Common myeloid progenitor, CD34-positive (primary cell): ENCODE measurements around the gene EXOC3L4. TPM values are rescaled to one million over a fixed set of nuclear protein-coding genes. Genes with fewer than 3 reads are reported as not detected.
A peak's percentile ranks its signal among the peaks of the same experiment; 100 is the strongest.
"Not testable (repeated sequence)": the region's sequence is repeated elsewhere in the genome, so short reads cannot be mapped to it uniquely, and the experiment has no call there.

Source experiments
- CTCF ChIA-PET: fragments of 350-600 bp; sonication (Branson Sonifier 250); formaldehyde crosslinking; loops from one replicate; lab custom pipeline; 2021; ENCODE audit warnings: antibody characterized with exemption; lab: Charles Lee
- POLR2A ChIA-PET: fragments of 350-600 bp; sonication (Branson Sonifier 250); formaldehyde crosslinking; loops from one replicate; lab custom pipeline; 2021; ENCODE audit warnings: antibody characterized with exemption; lab: Charles Lee
- DNase-seq, 3 donors: peaks; one replicate each; pipeline versions ENCODE4 v3.0.0 to v3.0.0-alpha.2; 2013
- H3K27ac ChIP-seq, 2 experiments: 1 replicate in 1 of 2; 2 replicates in 1 of 2; pipeline ENCODE4 v1.7.0; 2013; ENCODE audit warnings: inconsistent platforms in 2 of 2, low read length in 2 of 2, mild to moderate bottlenecking in 2 of 2, low read depth in 1 of 2, moderate library complexity in 1 of 2; ENCODE audit not compliant: severe bottlenecking in 2 of 2, insufficient read depth in 1 of 2, poor library complexity in 1 of 2
- H3K27me3 ChIP-seq, 5 experiments: replicated peaks in 2 of 5; 1 replicate in 3 of 5; 2 replicates in 2 of 5; pipeline versions ENCODE4 v1.6.1 to v1.7.0; 2013; ENCODE audit warnings: low read length in 4 of 5, mild to moderate bottlenecking in 2 of 5, moderate library complexity in 2 of 5, inconsistent platforms in 1 of 5; ENCODE audit not compliant: insufficient read depth in 5 of 5, control insufficient read depth in 4 of 5
- H3K36me3 ChIP-seq, 4 experiments: 1 replicate in 2 of 4; 2 replicates in 2 of 4; pipeline versions ENCODE4 v1.6.1 to v1.7.0; 2013; ENCODE audit warnings: low read length in 3 of 4, control low read depth in 1 of 4, mild to moderate bottlenecking in 1 of 4; ENCODE audit not compliant: control insufficient read depth in 4 of 4, insufficient read depth in 4 of 4
- H3K4me1 ChIP-seq, 4 experiments: 1 replicate in 3 of 4; 2 replicates in 1 of 4; pipeline versions ENCODE4 v1.6.1 to v1.7.1; 2013; ENCODE audit warnings: low read length in 3 of 4, mild to moderate bottlenecking in 3 of 4, control low read depth in 1 of 4, inconsistent platforms in 1 of 4, moderate library complexity in 1 of 4; ENCODE audit not compliant: control insufficient read depth in 4 of 4, insufficient read depth in 4 of 4; ENCODE audit errors: control extremely low read depth in 1 of 4
- H3K4me3 ChIP-seq, 7 experiments: 1 replicate in 4 of 7; 2 replicates in 3 of 7; pipeline versions ENCODE4 v1.5.1 to v1.7.0; 2013; ENCODE audit warnings: mild to moderate bottlenecking in 7 of 7, low read length in 6 of 7, moderate library complexity in 6 of 7, inconsistent platforms in 2 of 7, low read depth in 2 of 7, control low read depth in 1 of 7; ENCODE audit not compliant: insufficient read depth in 4 of 7, control insufficient read depth in 1 of 7; ENCODE audit errors: extremely low read depth in 1 of 7
- H3K9me3 ChIP-seq, 5 experiments: 1 replicate in 4 of 5; 2 replicates in 1 of 5; pipeline versions ENCODE4 v1.6.1 to v1.7.1; 2013; ENCODE audit warnings: low read length in 4 of 5, mild to moderate bottlenecking in 2 of 5, inconsistent platforms in 1 of 5, low read depth in 1 of 5, moderate library complexity in 1 of 5; ENCODE audit not compliant: control insufficient read depth in 4 of 5, insufficient read depth in 2 of 5; ENCODE audit errors: control extremely low read depth in 1 of 5
- WGBS: methylation state at CpG from one replicate; pipeline ENCODE4 v1.1.5; 2013; ENCODE audit not compliant: insufficient coverage; 5-methylcytosine and 5-hydroxymethylcytosine counted together
- polyA plus RNA-seq: library from polyadenylated mRNA; unstranded; fragments of 120-200 nt; gene quantifications from one replicate; pipeline ENCODE4 v1.2.1, GENCODE V29; 2013

Gene EXOC3L4
- 0.42 TPM for polyA plus RNA-seq

DNA sequence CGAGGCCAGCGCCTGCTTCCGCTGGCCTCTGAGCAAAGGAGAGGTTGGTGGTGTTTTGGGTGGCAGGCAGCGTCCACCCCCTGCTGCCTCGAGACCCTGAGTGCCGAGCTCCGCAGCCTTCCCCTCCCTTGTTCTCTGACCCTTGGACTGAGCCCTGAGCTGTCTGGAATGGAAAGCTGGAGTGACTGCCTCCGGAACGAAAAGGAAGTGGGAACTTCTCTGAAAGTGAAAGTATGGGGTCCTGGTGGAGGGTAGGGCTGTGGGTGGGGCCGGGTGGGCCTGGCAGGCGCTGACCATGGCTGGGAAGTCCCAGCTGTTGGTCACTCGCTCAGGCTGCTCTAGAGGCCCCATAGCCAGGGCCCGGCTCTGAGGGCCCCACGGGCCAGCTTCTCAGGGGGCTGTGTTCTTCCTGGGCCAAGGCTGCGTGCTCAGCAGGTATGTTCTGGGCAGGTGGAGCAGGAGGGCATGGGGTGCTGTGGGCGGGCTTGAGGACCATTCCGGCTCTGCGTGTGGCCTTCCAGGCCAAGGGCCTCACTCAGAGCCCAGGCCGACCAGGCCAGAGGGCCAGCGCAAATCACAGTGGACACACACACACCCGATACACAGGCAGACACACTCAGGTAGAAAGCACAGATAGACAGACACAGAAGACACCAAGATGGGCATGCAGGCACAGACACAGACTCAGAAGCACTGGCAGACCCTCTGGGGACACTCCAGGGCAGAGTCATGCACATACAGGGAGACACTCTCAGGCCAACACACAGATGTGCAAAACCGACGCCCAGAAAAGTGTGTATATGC, at the start of gene EXOC3L4:
EXOC3L4 (plus strand) TSS at position 320 of the 804 bp plus-strand sequence. CDS start 5,495 bp downstream, outside the sequence.
- CTCF ChIA-PET: interaction anchor here (0.6 to 12.2 kb wide), 6 partner anchors 8 to 399 kb away, joined by 3 to 179 read pairs (median 4); no protein-coding TSS in a partner anchor
- no peak within 1 kb of the TSS for H3K27ac ChIP-seq
- no peaks in the 10 kb centered on the region for H3K36me3 ChIP-seq
- WGBS: 86% methylated on average over 16 of the region's 23 CpGs
- peaks cover 0 to 20% (median 16%) of the 10 kb centered on the region in 4 experiments for H3K4me1 ChIP-seq
- peak within 1 kb of the TSS in 1 of 7 experiments; percentile 23 for H3K4me3 ChIP-seq
- H3K9me3 ChIP-seq: no peaks in the 10 kb centered on the region
- no peak for DNase-seq
- POLR2A ChIA-PET: interaction anchor here (1.0 kb wide), 1 partner anchor 242 kb away, joined by 8 read pairs; no protein-coding TSS in a partner anchor
- peaks cover 0 to 11% (median 0%) of the 10 kb centered on the region in 5 experiments for H3K27me3 ChIP-seq

DNA sequence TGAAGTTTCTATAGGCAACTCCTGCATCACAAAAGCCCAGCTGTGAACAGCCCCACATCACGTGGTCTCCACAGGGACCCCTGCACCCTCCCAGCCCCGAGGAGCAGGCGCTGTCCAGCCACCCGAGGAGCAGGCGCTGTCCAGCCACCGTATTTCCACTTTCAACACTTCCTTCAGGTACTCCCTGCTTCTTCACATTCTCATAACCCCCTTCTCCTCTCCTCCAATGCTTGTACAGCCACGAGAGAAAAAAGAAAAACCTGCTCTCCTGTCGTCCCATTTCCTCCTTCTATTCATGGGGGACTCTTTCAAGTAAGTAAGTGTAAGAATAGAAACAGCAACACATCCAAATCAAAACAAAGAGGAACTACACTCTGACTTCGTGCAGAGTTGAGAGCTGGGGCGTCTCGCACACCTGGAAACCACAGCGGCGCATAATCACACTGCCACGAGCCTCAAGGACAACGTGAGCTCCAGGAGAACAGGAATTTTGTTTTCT, 49.1 kb upstream of the EXOC3L4 start:
- CTCF ChIA-PET: no interaction called here
- peak overlapping the region in 4 of 7 experiments; percentile 1 to 52 (median 25) for H3K4me3 ChIP-seq

DNA sequence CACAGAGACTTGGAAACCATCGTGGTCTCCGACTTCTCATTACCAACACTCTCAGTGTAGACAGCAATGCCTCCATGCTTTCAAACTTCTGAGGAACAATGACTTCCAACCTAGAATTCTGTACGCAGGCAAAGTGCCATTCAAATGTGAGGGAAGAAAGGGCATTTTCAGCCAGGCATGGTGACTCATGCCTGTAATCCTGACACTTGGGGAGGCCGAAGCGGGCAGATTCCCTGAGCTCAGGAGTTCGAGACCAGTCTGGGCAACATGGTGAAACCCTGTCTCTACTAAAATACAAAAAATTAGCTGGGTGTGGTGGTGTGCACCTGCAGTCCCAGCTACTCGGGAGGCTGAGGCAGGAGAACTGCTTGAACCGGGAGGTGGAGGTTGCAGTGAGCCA, 47.1 kb upstream of the EXOC3L4 start:
- 99% methylated on average over 6 of the region's 8 CpGs for WGBS
- POLR2A ChIA-PET, CTCF ChIA-PET: not testable (repeated sequence)

More for the DNA sequence above, 49.1 kb upstream of the EXOC3L4 start:
- peaks cover 0 to 6% (median 0%) of the 10 kb centered on the region in 4 experiments for H3K36me3 ChIP-seq
- WGBS: 3% methylated on average over 12 of the region's 15 CpGs
- peaks cover 2 to 10% (median 7%) of the 10 kb centered on the region in 4 experiments for H3K4me1 ChIP-seq
- DNase-seq: peak in 2 of 3 donors; percentile 32 to 48
- peaks cover 0 to 4% (median 0%) of the 10 kb centered on the region in 5 experiments for H3K27me3 ChIP-seq
- H3K27ac ChIP-seq: no peak overlapping the region
- POLR2A ChIA-PET: interaction anchor here (0.8 kb wide), 1 partner anchor 351 kb away, joined by 3 read pairs; no protein-coding TSS in a partner anchor
- H3K9me3 ChIP-seq: peaks cover 0 to 6% (median 3%) of the 10 kb centered on the region in 5 experiments

DNA sequence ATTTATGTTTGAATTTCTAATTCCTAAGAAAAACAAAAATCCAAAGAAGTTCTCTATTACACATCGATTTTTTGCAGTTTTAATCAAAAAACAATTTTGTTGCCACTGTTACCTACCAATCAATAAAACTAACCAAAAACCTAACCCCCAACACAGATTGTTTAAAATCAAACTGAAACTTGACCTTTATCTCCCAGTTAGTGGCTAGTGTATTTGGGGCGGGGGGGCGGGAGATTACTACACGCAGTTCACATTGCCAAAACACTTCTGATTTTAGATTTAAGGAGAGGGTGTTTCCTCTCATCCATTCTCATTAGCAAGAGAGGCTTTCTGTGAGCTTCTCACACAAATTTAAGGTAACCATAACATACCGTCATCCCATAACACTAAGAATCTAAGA, 43.6 kb upstream of the EXOC3L4 start:
- Histone ChIP-seq H3K27me3 (no peaks in the 10 kb centered on the region), H3K36me3 (no peaks in the 10 kb centered on the region), H3K9me3 (no peaks in the 10 kb centered on the region), H3K4me3 (no peak overlapping the region), H3K4me1 (peaks cover 0 to 13% (median 3%) of the 10 kb centered on the region in 4 experiments), H3K27ac (no peak overlapping the region)
- DNase-seq: no peak
- WGBS: 100% methylated on average over 1 of the region's 5 CpGs
- CTCF ChIA-PET: interaction anchor here (0.6 kb wide), 1 partner anchor 354 kb away, joined by 3 read pairs; no protein-coding TSS in a partner anchor
- POLR2A ChIA-PET: no interaction called here

More for the DNA sequence above, 47.1 kb upstream of the EXOC3L4 start:
- H3K4me3 ChIP-seq, H3K27ac ChIP-seq, H3K27me3 ChIP-seq, DNase-seq, H3K9me3 ChIP-seq, H3K36me3 ChIP-seq: not testable (repeated sequence)
- H3K4me1 ChIP-seq: peaks cover 2 to 10% (median 7%) of the 10 kb centered on the region in 4 experiments

DNA sequence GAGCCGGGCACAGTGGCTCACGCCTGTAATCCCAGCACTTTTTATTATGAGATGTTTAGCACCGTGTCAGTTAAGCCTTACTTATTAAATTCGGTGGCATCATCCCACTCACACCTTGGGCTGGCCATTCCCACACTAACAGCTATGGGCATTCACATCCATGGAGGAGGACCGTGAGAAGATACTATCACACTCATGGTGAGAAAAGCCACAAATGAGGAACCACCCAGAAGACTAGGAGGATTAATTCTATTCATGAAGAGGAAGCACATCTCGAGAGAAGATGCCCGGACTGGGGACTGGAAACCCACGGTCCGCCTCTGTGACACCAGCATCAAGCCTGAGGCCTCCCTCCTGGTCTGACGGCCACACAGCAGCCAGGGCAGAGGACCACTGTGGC, 42.1 kb upstream of the EXOC3L4 start:
- CTCF ChIA-PET: interaction anchor here (0.9 to 1.2 kb wide), 3 partner anchors 12 to 18 kb away, joined by 3 read pairs; no protein-coding TSS in a partner anchor
- Histone ChIP-seq H3K9me3 (no peaks in the 10 kb centered on the region), H3K4me1 (peaks cover 0 to 21% (median 7%) of the 10 kb centered on the region in 4 experiments), H3K27me3 (no peaks in the 10 kb centered on the region), H3K27ac (no peak overlapping the region), H3K4me3 (no peak overlapping the region), H3K36me3 (no peaks in the 10 kb centered on the region)
- POLR2A ChIA-PET: no interaction called here
- WGBS: 43% methylated on average over 9 of the region's 10 CpGs
- DNase-seq: peak; percentile 23 to 64 (median 52)

DNA sequence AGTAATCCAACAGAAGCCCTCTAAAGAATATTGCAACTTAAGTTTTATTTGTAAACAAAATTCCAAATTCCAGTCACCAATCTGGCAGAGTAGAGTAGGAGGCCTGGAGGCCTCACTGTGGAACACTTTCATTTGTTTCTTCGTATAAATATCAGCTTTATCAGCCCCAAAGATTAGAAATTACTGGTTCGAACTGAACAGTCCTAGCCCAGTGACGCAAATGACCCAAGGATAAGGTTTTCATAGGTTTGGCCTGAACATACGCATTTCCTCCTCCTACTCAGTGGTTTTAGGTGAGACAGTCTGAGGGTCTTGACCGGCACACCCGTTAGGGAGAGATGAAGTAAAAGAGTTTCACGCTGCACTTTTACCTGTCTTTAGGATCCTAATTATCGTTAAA, 38.8 kb upstream of the EXOC3L4 start:
- ChIA-PET POLR2A (no interaction called here), CTCF (interaction anchor here (0.7 kb wide), 1 partner anchor 22 kb away, joined by 3 read pairs; no protein-coding TSS in a partner anchor)
- Histone ChIP-seq H3K4me1 (peaks cover 0 to 28% (median 11%) of the 10 kb centered on the region in 4 experiments), H3K36me3 (no peaks in the 10 kb centered on the region), H3K27ac (no peak overlapping the region), H3K27me3 (peaks cover 0 to 27% (median 5%) of the 10 kb centered on the region in 5 experiments), H3K4me3 (no peak overlapping the region), H3K9me3 (no peaks in the 10 kb centered on the region)
- DNase-seq: no peak
- WGBS: 100% methylated on average over 3 of the region's 8 CpGs
